NCI-H526 (cell line): ENCODE measurements around the gene RHBDF1.

Source experiments
- DNase-seq, 2 experiments: peaks; one replicate each; lab custom pipeline; 2025; lab: John Stamatoyannopoulos, UW

Gene RHBDF1

GRCh38 chr16:72561-73548 lies at the start of gene RHBDF1:
Gene RHBDF1 (minus strand): TSS chr16:72631. CDS start chr16:65015, 7,616 bp downstream.
- DNase-seq: no peak

GRCh38 chr16:120756-121155 lies 48.3 kb upstream of the RHBDF1 start:
- no peak for DNase-seq

GRCh38 chr16:119835-120491 lies 47.5 kb upstream of the RHBDF1 start:
- no peak for DNase-seq

- no peak for DNase-seq
Observed at GRCh38 chr16:119295-119694, 46.9 kb upstream of the RHBDF1 start.

GRCh38 chr16:118857-119256 lies 46.4 kb upstream of the RHBDF1 start:
- no peak for DNase-seq

- peak; percentile 43 to 85 for DNase-seq
Observed at GRCh38 chr16:117379-118365, 45.2 kb upstream of the RHBDF1 start.

GRCh38 chr16:116015-116414 lies 43.6 kb upstream of the RHBDF1 start:
- DNase-seq: no peak

GRCh38 chr16:114327-114726 lies 41.9 kb upstream of the RHBDF1 start:
- no peak for DNase-seq

GRCh38 chr16:112153-112840 lies 39.9 kb upstream of the RHBDF1 start:
- DNase-seq: no peak

GRCh38 chr16:106623-107324 lies 34.3 kb upstream of the RHBDF1 start:
- DNase-seq: peak; percentile 44 to 64

GRCh38 chr16:105521-105920 lies 33.1 kb upstream of the RHBDF1 start:
- DNase-seq: no peak

- DNase-seq: no peak
Observed at GRCh38 chr16:104928-105327, 32.5 kb upstream of the RHBDF1 start.

- no peak for DNase-seq
Observed at GRCh38 chr16:104355-104754, 31.9 kb upstream of the RHBDF1 start.

GRCh38 chr16:102060-102855 lies 29.8 kb upstream of the RHBDF1 start:
- no peak for DNase-seq

- no peak for DNase-seq
Observed at GRCh38 chr16:101586-101985, 29.2 kb upstream of the RHBDF1 start.

GRCh38 chr16:100989-101388 lies 28.6 kb upstream of the RHBDF1 start:
- no peak for DNase-seq

- no peak for DNase-seq
Observed at GRCh38 chr16:97822-98221, 25.4 kb upstream of the RHBDF1 start.

GRCh38 chr16:96935-97381 lies 24.5 kb upstream of the RHBDF1 start:
- DNase-seq: peak; percentile 26 to 86

- DNase-seq: no peak
Observed at GRCh38 chr16:94918-95265, 22.5 kb upstream of the RHBDF1 start.
